IPS-20b (cell line): ENCODE measurements around the gene PRTG.
"Not testable (repeated sequence)": the region's sequence is repeated elsewhere in the genome, so short reads cannot be mapped to it uniquely, and the experiment has no call there.

Experiments
- H3K27ac ChIP-seq: one replicate; pipeline ENCODE4 v1.5.1; 2013; ENCODE audit warnings: low read length
- H3K27me3 ChIP-seq: 2 replicates; pipeline ENCODE4 v1.6.1; 2013; ENCODE audit warnings: mild to moderate bottlenecking, low read length, inconsistent platforms; ENCODE audit not compliant: insufficient read depth
- H3K36me3 ChIP-seq: 2 replicates; pipeline ENCODE4 v1.6.1; 2013; ENCODE audit warnings: low read depth, mild to moderate bottlenecking, inconsistent platforms, low read length, moderate library complexity; ENCODE audit not compliant: insufficient read depth
- H3K4me1 ChIP-seq: 2 replicates; pipeline ENCODE4 v1.6.1; 2013; ENCODE audit warnings: mild to moderate bottlenecking, control low read depth, inconsistent platforms, low read length, moderate library complexity; ENCODE audit not compliant: insufficient read depth
- H3K4me3 ChIP-seq: 2 replicates; pipeline ENCODE4 v1.5.1; 2013; ENCODE audit warnings: mild to moderate bottlenecking, low read length, inconsistent platforms
- H3K9ac ChIP-seq: 2 replicates; pipeline ENCODE4 v1.6.1; 2013; ENCODE audit warnings: low read depth, mild to moderate bottlenecking, inconsistent platforms, low read length, moderate library complexity
- H3K9me3 ChIP-seq: 2 replicates; pipeline ENCODE4 v1.6.1; 2013; ENCODE audit warnings: mild to moderate bottlenecking, low read depth, low read length, inconsistent platforms; ENCODE audit not compliant: insufficient read depth

Gene PRTG

DNA sequence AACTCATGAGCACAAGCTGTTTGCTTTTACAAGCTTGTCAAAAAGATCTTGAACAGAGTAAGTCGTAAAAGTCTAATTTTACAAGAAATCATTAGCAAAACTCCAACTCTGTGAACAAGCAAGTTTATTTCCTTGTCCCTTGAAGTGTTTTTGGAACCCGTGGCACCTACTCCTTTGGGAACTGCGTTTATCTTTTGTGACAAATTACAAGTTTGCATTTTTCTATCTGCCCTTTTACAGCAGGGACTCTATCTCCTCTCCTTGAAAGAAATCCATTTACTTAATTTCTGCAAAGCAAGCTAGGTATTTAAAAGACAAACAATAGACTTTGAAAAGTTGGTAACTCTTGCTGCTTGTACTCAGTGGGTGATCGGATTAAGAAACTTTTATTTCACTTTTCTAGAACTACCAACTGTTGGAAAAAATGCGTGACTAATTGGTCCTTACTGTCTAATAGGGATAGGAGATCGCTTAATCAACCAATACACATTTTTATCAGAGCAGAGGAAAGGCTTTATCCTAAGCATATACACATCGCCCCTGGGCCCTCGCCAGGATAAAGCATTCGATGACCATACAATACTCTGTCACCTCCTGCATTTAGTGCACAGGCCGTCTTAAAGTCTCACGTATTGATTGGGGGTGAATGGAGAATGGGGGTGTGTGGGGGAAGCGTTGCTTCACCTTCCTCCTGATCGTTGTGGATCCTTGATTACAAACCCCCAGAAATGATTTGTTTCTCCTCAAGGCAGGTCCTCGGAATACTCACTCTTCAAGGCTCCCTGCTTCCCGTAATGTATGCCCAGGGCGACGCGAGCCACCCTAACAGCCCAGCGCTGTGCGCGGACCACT is 1.7 kb downstream of the PRTG start:
- no peaks in the 10 kb centered on the region for H3K36me3 ChIP-seq
- H3K27me3 ChIP-seq = peaks cover 100% of the 10 kb centered on the region
- H3K9ac ChIP-seq = peak overlapping the region; percentile 56; the same call in 1 of the 2 replicates
- H3K9me3 ChIP-seq = no peaks in the 10 kb centered on the region
- H3K4me1 ChIP-seq = no peaks in the 10 kb centered on the region; the same call in 1 of the 2 replicates
- H3K27ac ChIP-seq = no peak overlapping the region
- H3K4me3 ChIP-seq = peak overlapping the region; percentile 81

DNA sequence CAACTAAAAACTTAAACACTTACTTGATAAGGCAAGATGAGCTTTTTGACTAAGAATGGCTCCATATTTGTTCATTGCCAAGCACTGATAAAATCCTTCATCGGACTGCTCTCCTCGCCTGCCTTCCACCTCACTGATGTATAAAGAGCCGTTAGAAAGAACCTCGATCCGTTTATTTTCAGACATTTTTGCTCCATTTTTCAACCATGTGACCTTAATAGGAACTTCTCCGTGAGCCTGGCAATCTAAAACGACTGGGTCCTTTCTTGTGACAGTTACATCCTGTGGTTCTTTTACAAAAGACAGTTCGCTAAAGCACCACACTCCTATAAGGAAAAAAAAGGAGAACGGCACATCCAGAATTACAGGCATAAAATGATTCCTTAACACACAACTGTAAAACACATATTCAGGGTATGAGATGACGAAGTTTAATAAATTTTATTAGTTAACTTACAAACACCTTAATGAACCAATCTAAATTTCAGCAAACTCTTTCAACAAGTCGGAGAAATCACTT is 2.5 kb downstream of the PRTG start:
- Histone ChIP-seq H3K9me3 (no peaks in the 10 kb centered on the region), H3K27ac (no peak overlapping the region), H3K9ac (peak overlapping the region; percentile 56; the same call in 1 of the 2 replicates), H3K36me3 (no peaks in the 10 kb centered on the region), H3K27me3 (peaks cover 100% of the 10 kb centered on the region), H3K4me1 (no peaks in the 10 kb centered on the region; the same call in 1 of the 2 replicates), H3K4me3 (peak overlapping the region; percentile 81)

DNA sequence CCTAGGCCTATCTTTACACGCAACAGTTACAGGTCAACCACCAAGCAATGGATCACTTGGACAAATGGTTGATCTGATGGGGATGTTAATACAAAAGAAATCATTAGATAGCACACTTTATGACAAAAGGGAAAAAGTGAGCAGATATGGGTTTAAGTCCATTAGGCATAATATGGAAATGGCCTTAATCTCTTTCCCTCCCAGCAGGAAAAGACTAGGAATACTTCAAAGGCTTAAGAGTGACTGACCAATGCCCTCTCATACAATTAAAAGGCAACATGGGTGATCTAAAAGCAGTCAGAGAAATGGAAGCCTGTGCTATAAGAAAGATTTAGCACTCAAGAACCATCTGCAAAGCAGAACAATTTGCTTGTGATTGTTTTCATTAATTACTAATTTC is 3.3 kb downstream of the PRTG start:
- Histone ChIP-seq H3K9me3 (no peaks in the 10 kb centered on the region), H3K4me3 (peak overlapping the region; percentile 81), H3K4me1 (no peaks in the 10 kb centered on the region; the same call in 1 of the 2 replicates), H3K27ac (no peak overlapping the region), H3K9ac (no peak overlapping the region), H3K36me3 (no peaks in the 10 kb centered on the region), H3K27me3 (peaks cover 100% of the 10 kb centered on the region)

DNA sequence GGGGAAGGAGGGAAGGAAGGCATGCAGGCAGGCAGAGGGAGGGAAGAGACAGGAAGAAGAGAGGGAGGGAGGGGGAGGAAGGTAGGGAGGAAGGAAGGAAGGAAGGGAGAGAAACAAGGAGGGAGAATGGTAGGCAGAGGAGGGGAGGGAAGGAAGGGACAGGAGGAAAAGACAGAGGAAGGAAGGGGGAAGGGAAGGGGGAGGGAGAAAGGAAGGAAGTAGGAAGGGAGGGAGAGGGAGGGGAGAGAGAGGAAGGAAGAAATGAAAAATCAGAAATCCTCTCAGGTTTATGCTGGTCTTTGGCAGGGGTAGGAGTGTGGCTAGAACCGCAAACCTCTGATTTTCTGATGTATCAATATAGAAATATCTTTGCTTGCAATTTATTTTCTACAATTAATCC is 4.2 kb downstream of the PRTG start:
- no peaks in the 10 kb centered on the region for H3K9me3 ChIP-seq
- H3K4me1 ChIP-seq = no peaks in the 10 kb centered on the region; the same call in 1 of the 2 replicates
- H3K27me3 ChIP-seq = peaks cover 100% of the 10 kb centered on the region

DNA sequence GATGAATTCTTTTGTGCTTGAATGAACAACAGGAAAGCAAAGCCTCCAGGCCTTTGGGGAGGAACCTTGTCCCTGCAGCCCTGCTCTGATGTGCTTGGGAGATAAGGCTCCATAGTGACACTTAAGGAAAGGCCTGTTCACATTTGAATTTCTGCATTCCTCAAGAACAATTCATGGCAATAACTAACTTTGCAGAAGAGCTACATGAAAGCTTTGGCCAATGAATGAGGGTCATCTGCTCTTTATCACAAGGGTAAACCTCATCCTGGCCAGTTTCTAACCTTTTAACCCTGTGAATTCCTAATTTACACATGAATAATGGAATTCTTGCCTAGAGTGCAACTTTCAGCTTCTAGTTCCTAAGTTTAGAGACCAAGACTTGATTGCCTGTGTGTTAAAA is 5.6 kb downstream of the PRTG start:
- no peak overlapping the region for H3K27ac ChIP-seq
- H3K9me3 ChIP-seq = no peaks in the 10 kb centered on the region
- no peaks in the 10 kb centered on the region; the same call in 1 of the 2 replicates for H3K4me1 ChIP-seq
- peaks cover 99% of the 10 kb centered on the region for H3K27me3 ChIP-seq
- no peak overlapping the region for H3K9ac ChIP-seq
- no peak overlapping the region for H3K4me3 ChIP-seq
- no peaks in the 10 kb centered on the region for H3K36me3 ChIP-seq

More for the DNA sequence above, 4.2 kb downstream of the PRTG start:
- Histone ChIP-seq H3K4me3 (no peak overlapping the region), H3K9ac (no peak overlapping the region), H3K27ac (no peak overlapping the region), H3K36me3 (no peaks in the 10 kb centered on the region)

DNA sequence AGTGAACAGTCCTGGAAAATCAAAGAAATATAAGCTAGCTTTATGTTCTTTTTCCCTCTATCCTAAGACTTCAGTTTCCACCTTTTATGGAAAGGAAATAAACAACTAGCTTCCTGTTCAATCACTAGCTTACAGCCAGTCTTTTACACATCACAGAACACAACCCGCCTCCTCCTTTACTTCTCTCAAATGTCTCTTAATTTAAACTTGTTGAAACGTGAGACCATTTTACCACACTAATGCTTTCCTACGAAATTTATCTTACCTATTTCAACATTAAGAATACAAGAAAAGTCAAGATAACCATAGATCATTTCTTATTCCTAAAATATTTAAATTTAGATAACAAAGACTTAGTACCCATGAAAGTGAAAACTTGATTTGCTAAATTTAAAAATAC is 6.2 kb downstream of the PRTG start:
- Histone ChIP-seq H3K36me3 (no peaks in the 10 kb centered on the region), H3K4me3 (no peak overlapping the region), H3K27me3 (peaks cover 95% of the 10 kb centered on the region), H3K9ac (no peak overlapping the region), H3K4me1 (no peaks in the 10 kb centered on the region; the same call in 1 of the 2 replicates), H3K27ac (no peak overlapping the region), H3K9me3 (no peaks in the 10 kb centered on the region)

DNA sequence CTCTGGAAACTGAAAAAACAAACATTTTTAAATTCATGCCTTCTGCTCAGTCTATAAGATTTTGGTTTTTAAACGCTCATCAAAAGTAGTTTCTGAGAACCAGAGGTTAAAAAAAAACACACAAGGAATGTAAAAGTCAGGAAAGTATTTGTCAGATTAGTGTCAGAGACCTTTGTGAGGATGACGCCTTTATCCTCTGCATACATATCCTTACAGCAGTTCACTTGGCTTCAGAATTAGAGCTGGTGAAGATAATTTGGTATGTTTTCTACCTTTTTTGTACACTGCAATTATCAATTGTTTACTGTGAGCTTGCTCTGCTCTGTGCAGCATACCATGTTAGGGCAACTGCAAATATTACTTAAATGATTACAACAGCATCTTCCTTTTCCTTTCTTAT is 8.3 kb downstream of the PRTG start:
- H3K36me3 ChIP-seq = no peaks in the 10 kb centered on the region
- no peak overlapping the region for H3K9ac ChIP-seq
- H3K27me3 ChIP-seq = peaks cover 77% of the 10 kb centered on the region
- no peaks in the 10 kb centered on the region; the same call in 1 of the 2 replicates for H3K4me1 ChIP-seq
- H3K27ac ChIP-seq = no peak overlapping the region
- no peak overlapping the region for H3K4me3 ChIP-seq
- H3K9me3 ChIP-seq = no peaks in the 10 kb centered on the region

DNA sequence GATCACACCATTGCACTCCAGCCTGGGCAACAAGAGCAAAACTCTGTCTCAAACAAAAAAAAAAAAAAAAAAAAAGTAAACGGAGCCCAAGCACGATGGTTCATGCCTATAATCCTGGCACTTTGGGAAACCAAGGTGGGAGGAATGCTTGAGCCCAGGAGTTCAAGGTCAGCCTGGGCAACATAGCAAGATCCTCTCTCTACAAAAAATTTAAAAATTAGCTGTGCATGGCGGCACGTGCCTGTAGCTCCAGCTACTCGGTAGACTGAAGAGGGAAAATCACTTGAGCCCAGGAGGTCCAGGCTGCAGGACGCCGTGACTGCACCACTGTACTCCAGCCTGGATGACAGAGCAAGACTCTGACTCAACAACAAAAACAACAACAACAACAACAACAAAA is 9.5 kb downstream of the PRTG start:
- not testable (repeated sequence) for H3K4me1 ChIP-seq, H3K36me3 ChIP-seq, H3K27ac ChIP-seq, H3K9me3 ChIP-seq, H3K9ac ChIP-seq, H3K4me3 ChIP-seq
- peaks cover 65% of the 10 kb centered on the region for H3K27me3 ChIP-seq

DNA sequence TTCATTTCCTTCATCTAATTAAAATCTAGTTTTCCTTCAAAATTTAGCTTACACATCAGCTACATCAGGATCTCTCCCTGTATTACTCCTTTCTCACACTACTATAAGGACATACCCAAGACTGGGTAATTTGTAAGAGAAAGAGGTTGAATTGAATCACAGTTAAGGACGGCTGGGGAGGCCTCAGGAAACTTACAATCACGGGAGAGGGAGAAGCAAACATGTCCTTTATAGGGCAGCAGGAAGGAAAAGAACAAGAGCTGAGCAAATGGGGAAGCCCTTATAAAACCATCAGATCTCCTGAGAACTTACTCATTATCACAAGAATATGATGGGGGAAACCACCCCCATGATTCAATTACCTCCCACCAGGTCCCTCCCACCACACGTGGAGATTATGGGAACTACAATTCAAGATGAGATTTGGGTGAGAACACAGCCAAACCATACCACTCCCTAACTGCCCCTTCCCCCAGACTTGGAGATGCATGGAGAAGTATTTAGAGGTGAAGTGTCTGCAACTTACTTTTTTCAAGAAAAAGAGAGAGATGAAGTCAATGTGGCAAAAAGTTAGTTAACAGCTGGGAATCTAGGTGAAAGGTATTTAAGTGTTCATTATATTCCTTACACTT is 21.3 kb downstream of the PRTG start:
- H3K9ac ChIP-seq = no peak overlapping the region
- H3K4me3 ChIP-seq = peak overlapping the region; percentile 10; the same call in 1 of the 2 replicates
- peaks cover 16% of the 10 kb centered on the region for H3K27me3 ChIP-seq
- H3K4me1 ChIP-seq = peaks cover 20% of the 10 kb centered on the region; the same call in 1 of the 2 replicates
- H3K9me3 ChIP-seq = no peaks in the 10 kb centered on the region; the same call in 1 of the 2 replicates
- H3K27ac ChIP-seq = no peak overlapping the region
- H3K36me3 ChIP-seq = no peaks in the 10 kb centered on the region

DNA sequence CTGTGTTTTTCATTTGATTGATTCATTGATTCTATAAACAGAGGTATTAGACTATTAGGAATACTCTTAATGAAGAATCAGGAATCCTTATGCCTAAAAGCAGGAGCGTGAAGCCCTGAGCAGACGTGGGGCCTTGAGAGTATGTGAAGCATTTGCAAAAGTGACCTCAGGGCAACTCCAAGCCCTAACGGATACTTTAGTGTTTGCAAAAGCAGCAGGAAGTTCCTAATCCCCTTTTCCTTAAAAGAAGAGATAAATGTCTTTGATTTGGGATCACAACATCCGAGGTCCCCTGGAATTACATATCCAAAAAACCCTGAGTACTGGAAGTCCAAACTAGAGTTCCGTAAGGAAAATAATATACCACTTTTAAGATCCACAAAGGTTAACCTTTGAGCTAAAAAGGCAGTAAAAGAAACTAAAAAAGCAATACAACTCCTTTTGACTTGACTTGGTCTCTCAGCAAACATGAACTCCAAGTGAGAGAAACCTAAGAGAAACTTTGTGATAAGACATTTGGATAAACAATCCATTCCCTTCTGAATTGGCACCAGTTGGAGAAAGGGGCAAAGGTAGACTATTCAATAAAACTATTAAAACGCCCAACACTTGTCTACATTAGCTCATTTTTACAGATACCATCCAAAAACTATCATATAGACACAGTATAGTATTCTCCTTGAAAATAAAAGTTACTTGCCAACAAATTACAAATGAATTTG is 27.4 kb downstream of the PRTG start:
- Histone ChIP-seq H3K4me1 (peaks cover 16% of the 10 kb centered on the region; the same call in 1 of the 2 replicates), H3K27me3 (peaks cover 34% of the 10 kb centered on the region), H3K9me3 (no peaks in the 10 kb centered on the region; the same call in 1 of the 2 replicates), H3K36me3 (no peaks in the 10 kb centered on the region), H3K9ac (no peak overlapping the region), H3K27ac (no peak overlapping the region), H3K4me3 (peak overlapping the region; percentile 14; the same call in 1 of the 2 replicates)

DNA sequence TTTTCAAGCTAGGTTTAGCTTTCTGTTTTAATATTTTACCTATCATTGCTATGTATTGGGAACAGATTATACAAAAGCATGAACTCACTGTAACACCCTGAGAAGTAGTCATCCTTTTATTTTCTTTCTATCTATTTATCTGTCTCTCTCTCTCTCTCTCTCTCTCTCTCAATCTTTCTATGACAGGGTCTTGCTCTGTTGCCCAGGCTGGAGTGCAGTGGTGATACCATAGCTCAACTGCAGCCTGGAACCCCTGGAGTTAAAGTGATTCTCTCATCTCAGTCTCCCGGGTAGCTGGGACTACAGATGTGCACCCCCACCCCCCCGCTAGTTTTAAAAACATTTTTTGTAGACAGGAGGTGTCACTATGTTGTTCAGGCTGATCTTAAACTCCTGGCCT is 28.9 kb downstream of the PRTG start:
- Histone ChIP-seq H3K4me1 (peaks cover 16% of the 10 kb centered on the region; the same call in 1 of the 2 replicates), H3K9me3 (no peaks in the 10 kb centered on the region; the same call in 1 of the 2 replicates), H3K4me3 (no peak overlapping the region), H3K27me3 (peaks cover 33% of the 10 kb centered on the region), H3K36me3 (no peaks in the 10 kb centered on the region), H3K9ac (no peak overlapping the region), H3K27ac (no peak overlapping the region)
